ENCODE data around the gene CFHR1.

The CFHR1 gene

GRCh38 chr1:196875935-196876334 is 56.4 kb downstream of the CFHR1 start:
- TF ChIP-seq GATA3 (IDR thresholded peaks at IDR 0.05; ENCODE audit: low read depth, low read length), result no peak
- no peak for TF ChIP-seq GATA2 (IDR thresholded peaks at IDR 0.05; ENCODE audit: low read depth, low read length)

- TF ChIP-seq GATA2 (IDR thresholded peaks at IDR 0.05; ENCODE audit: low read depth, low read length), result no peak
- no peak for TF ChIP-seq GATA3 (IDR thresholded peaks at IDR 0.05; ENCODE audit: low read depth, low read length)
Observed at GRCh38 chr1:196877964-196878363, 58.4 kb downstream of the CFHR1 start.
